Activated CD8-positive, alpha-beta memory T cell treated with anti-CD3 and anti-CD28 coated beads for 1 hour (primary cell): Measurements from ENCODE around the gene ADH5.
"Not testable (repeated sequence)": the region's sequence is repeated elsewhere in the genome, so short reads cannot be mapped to it uniquely, and the experiment has no call there.

ENCODE experiments used
- DNase-seq, 2 donors: peaks; one replicate each; pipeline ENCODE4 v3.0.0-alpha.2; 2020; ENCODE audit warnings: low read depth in 1 of 2; ENCODE audit errors: extremely low read depth in 1 of 2

The ADH5 gene

GRCh38 chr4:99088481-99089365, at the start of gene ADH5:
TSS of gene ADH5 (minus strand) at chr4:99088788. CDS start at chr4:99088700, 88 bp downstream.
- peak; percentile 77 to 91 for DNase-seq

- DNase-seq = no peak
Measured at GRCh38 chr4:99136329-99136728, 47.7 kb upstream of the ADH5 start.

- no peak for DNase-seq
Measured at GRCh38 chr4:99135541-99136162, 47.1 kb upstream of the ADH5 start.

DNA sequence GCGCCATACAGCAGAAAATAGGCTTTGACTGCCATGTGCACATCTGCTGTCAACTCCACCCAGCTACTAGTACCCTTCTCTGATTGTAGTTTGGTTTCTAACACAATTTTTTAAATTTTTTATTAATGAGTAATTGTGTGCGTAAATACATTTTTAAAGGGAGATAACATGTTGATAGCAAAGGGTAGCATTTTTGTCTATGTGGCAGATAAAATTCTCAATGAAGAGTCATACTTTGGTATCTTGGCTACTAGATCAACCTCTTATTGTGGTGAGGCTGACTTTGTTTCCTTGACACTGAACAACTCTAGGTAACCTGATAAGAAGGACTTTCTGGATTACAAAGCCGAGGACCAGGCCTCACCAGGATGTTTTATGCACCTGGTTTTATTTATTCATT, 46.0 kb upstream of the ADH5 start:
- DNase-seq = no peak

DNA sequence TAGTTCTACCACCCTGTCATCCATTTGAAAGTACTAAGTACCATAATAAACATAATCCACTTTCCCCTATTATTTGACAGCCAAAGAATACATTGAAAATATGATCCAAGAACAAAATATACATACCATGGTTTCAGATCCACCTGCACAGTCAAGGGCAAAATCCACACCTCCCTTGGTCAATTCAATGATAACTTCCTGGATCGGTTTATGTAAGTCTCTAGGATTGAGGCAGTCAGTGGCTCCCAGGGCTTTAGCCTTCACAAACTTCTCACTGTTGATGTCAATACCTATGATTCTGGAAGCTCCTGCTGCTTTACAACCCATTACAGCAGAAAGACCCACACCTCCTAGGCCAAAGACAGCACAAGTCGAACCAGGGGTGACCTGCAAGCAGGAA, 42.8 kb upstream of the ADH5 start:
- DNase-seq = no peak

- no peak for DNase-seq
Measured at GRCh38 chr4:99126376-99126775, 37.8 kb upstream of the ADH5 start.

DNA sequence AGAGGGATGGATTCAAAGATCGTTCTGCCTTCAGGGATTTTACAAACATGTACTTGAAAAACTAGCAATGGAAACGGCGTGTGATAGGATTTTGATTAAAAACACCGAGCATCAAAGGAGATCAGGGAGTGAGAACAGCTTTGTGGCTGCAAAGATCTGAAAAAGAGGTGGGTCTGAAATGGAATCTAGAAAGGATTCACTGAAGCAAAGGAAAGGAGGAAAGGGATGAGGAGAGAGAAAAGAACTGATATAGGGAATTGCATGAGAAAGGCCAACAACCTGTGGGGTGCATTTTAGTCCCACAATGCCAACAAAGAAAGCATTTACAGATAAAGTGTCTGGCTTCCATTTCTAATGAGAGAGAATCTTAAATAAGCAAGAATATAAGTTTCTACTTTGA, 32.4 kb upstream of the ADH5 start:
- no peak for DNase-seq

- DNase-seq = no peak
Measured at GRCh38 chr4:99120501-99120900, 31.9 kb upstream of the ADH5 start.

DNA sequence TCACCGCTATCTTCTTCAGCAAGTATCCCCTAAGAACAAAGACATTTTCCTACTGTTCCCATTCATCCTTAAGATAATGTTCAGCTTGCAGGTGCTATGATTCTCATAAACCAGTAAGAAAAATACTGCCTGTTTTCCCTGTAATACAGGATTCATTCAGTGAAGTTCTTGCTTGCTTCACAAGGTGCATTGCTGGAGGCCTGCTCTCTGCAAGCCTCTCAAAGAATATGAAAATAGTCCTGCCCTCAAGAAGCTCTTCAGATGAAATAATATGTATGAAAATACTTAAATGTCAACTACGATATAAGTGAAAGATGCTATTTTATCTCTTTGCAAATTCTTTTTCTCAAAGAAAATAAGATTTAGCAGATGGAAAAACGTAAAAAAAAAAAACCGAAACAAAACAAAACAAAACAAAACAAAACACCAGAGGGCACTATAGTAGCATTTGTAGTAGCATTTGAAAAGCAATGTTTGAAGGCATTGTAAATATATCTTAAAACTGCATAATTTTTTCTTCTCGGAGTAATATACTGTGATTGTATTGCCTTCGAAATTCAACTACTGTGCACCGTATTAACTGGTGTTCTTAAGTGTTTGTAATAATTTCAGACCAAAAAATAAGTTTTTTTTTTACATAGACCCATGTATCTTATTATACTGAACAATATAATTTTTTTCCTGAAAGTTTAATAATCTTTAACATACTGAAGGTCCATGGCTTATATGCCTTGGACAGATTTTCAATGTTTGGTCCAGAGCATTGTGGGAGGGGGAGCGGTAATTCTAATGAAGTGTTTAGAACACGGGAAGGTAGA, 29.5 kb upstream of the ADH5 start:
- DNase-seq = no peak

DNA sequence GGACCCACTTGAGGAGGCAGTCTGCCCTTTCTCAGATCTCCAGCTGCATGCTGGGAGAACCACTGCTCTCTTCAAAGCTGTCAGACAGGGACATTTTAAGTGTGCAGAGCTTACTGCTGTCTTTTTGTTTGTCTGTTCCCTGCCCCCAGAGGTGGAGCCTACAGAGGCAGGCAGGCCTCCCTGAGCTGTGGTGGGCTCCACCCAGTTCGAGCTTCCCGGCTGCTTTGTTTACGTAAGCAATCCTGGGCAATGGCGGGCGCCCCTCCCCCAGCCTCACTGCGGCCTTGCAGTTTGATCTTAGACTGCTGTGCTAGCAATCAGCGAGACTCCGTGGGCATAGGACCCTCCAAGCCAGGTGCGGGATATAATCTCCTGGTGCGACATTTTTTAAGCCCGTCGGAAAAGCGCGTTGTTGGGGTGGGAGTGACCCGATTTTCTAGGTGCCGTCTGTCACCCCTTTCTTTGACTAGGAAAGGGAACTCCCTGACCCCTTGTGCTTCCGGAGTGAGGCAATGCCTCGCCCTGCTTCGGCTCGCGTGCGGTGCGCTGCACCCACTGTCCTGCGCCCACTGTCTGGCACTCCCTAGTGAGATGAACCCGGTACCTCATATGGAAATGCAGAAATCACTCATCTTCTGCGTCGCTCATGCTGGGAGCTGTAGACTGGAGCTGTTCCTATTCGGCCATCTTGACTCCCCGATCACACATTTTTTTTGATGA, 28.7 kb upstream of the ADH5 start:
- DNase-seq = not testable (repeated sequence)

- not testable (repeated sequence) for DNase-seq
Measured at GRCh38 chr4:99109286-99109685, 20.7 kb upstream of the ADH5 start.

DNA sequence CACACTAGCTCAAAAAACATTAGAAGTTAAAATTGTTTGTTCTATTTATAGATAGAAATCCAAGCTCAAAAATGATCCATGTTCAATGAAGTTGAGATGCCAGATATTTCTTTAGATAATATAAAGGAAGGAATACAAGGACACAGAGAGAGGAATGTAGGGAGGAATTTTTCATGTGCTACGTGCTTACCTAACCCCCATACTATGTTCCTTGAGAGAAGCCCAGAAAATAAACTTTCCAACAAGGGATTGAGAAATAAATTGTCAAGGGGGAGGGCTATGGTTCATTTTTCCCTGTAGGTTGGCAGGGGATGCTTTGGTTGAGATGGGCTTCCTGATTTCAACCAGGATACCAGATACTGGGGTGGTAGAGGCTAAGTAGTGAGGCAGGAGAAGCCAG, 15.6 kb upstream of the ADH5 start:
- no peak for DNase-seq

- DNase-seq = no peak
Measured at GRCh38 chr4:99103166-99103565, 14.6 kb upstream of the ADH5 start.

DNA sequence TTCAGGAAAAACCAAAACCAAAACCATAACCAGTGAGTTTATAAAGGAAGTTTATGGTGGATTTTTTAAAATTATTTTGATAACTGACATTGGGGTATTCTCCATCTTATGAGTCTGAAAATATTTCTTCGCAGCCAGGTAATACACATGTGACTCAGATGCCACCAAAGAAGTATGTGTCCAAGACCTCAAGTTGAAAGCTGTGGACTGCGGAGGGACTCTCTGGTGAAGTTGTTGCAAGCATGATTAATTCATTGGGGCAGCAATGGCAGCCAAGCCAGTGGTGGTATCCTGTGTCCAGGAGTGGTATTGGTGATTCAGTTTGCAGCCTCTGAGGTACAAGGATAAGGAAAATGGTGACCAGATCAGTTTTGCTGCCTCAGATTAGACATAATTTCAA, 14.0 kb upstream of the ADH5 start:
- DNase-seq = no peak

DNA sequence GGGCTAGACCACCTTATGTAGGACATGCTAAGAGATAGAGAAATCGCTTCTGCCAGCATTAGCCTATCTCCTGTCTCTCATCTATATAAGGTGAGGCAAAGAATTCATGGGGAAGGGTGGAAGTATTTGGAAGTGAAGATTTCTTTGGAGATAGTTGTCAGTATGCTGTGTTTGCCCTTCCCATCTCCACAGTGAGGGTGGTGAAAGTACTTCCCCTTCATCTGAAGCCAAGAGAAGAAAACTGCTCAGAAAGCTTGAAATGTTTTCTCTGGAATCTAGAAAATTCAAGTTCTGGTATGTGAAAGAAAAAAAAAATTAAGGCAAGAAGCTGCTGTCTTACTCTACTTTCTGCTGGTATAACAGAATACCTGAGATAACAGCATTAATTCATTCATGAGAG, 12.3 kb upstream of the ADH5 start:
- no peak for DNase-seq

GRCh38 chr4:99099814-99100213, 11.2 kb upstream of the ADH5 start:
- not testable (repeated sequence) for DNase-seq

GRCh38 chr4:99099311-99099710, 10.7 kb upstream of the ADH5 start:
- no peak for DNase-seq

GRCh38 chr4:99091841-99092240, 3.3 kb upstream of the ADH5 start:
- not testable (repeated sequence) for DNase-seq

GRCh38 chr4:99091216-99091575, 2.6 kb upstream of the ADH5 start:
- DNase-seq = no peak

DNA sequence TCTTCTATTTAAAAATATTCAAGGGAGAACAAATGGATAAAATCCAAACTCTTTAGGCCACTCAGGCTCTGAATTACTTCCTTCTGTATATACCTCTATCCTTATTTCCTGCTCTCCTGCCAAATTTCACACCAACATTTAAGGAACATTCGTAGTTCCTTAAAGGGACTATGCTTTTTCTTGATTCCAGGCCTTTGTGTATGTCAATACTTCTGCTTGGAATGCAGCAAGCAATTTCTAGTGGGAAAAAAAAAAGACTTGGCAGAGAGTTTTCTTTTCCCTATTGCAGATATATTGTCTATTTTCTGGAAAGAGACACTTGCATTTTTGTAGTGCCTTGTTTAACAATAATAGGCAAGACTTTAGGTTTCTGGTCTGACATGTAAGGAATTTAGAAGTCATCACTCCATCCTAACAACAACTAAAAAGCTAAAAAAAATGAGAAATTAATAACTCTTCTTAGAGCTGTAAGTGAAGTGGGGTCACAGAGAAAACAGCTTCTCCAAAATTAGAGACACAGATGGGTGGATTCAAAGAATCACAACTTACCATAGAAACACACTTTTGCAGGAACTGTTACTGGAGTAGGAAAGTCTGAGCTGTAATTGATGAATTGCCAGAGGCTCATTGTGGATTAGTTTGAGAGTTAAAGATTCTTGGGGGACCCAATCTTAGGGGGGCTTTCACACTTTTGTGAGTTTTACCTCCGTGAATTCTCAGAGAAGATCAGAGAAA, 2.1 kb upstream of the ADH5 start:
- DNase-seq = no peak
